Mesenchymal stem cell (in vitro differentiated cells and primary cell): ENCODE data around the gene CRHR2.
A peak's percentile ranks its signal among the peaks of the same experiment; 100 is the strongest.

Experiments
- DNase-seq: peaks from one replicate; pipeline ENCODE4 v3.0.0-alpha.2; 2013
- H2AFZ ChIP-seq: one replicate; pipeline ENCODE4 v1.6.1; 2013; ENCODE audit warnings: low read depth, mild to moderate bottlenecking, control low read depth, inconsistent platforms, low read length, moderate library complexity
- H2AK5ac ChIP-seq: 2 replicates; pipeline ENCODE4 v1.6.1; 2013; ENCODE audit warnings: low read length, moderate library complexity, mild to moderate bottlenecking, inconsistent platforms; ENCODE audit not compliant: severe bottlenecking
- H2BK120ac ChIP-seq: one replicate; pipeline ENCODE4 v1.6.1; 2013; ENCODE audit warnings: low read depth, mild to moderate bottlenecking, inconsistent platforms, low read length, moderate library complexity
- H2BK12ac ChIP-seq, 2 experiments: one replicate each; pipeline ENCODE4 v1.6.1; 2013; ENCODE audit warnings: inconsistent platforms in 2 of 2, low read length in 2 of 2, mild to moderate bottlenecking in 2 of 2, moderate library complexity in 2 of 2, control low read depth in 1 of 2
- H2BK15ac ChIP-seq: one replicate; pipeline ENCODE4 v1.6.1; 2013; ENCODE audit warnings: mild to moderate bottlenecking, low read depth, inconsistent platforms; ENCODE audit not compliant: poor library complexity, severe bottlenecking
- H2BK5ac ChIP-seq: 2 replicates; pipeline ENCODE4 v1.6.1; 2013; ENCODE audit warnings: low read depth, mild to moderate bottlenecking, low read length, control low read depth, inconsistent platforms; ENCODE audit not compliant: poor library complexity, severe bottlenecking
- H3K14ac ChIP-seq, 2 experiments: one replicate each; pipeline ENCODE4 v1.6.1; 2013; ENCODE audit warnings: inconsistent platforms in 2 of 2, low read length in 2 of 2, control low read depth in 1 of 2, mild to moderate bottlenecking in 1 of 2, moderate library complexity in 1 of 2
- H3K18ac ChIP-seq, 2 experiments: one replicate each; pipeline ENCODE4 v1.6.1; 2013; ENCODE audit warnings: inconsistent platforms in 2 of 2, low read length in 2 of 2, control low read depth in 1 of 2, low read depth in 1 of 2, mild to moderate bottlenecking in 1 of 2
- H3K23ac ChIP-seq, 2 experiments: one replicate each; pipeline ENCODE4 v1.6.1; 2013; ENCODE audit warnings: inconsistent platforms in 2 of 2, low read length in 2 of 2, mild to moderate bottlenecking in 2 of 2, moderate library complexity in 2 of 2, control low read depth in 1 of 2
- H3K27ac ChIP-seq: 2 replicates; pipeline ENCODE4 v1.5.1; 2013; ENCODE audit warnings: mild to moderate bottlenecking, moderate library complexity, low read length, control low read depth, inconsistent platforms; ENCODE audit not compliant: poor library complexity, severe bottlenecking
- H3K27me3 ChIP-seq, 2 experiments: 2 replicates each; pipeline versions ENCODE4 v1.6.1 to v1.7.0; 2013; ENCODE audit warnings: low read length in 2 of 2, mild to moderate bottlenecking in 2 of 2, moderate library complexity in 2 of 2, control low read depth in 1 of 2, inconsistent platforms in 1 of 2; ENCODE audit not compliant: control insufficient read depth in 1 of 2, insufficient read depth in 1 of 2
- H3K36me3 ChIP-seq, 2 experiments: 2 replicates each; pipeline versions ENCODE4 v1.6.1 to v1.7.0; 2013; ENCODE audit warnings: low read length in 2 of 2, control low read depth in 1 of 2, inconsistent platforms in 1 of 2, low read depth in 1 of 2, mild to moderate bottlenecking in 1 of 2; ENCODE audit not compliant: insufficient read depth in 2 of 2, control insufficient read depth in 1 of 2
- H3K4ac ChIP-seq, 2 experiments: one replicate each; pipeline ENCODE4 v1.6.1; 2013; ENCODE audit warnings: inconsistent platforms in 2 of 2, low read length in 2 of 2, mild to moderate bottlenecking in 2 of 2, moderate library complexity in 2 of 2, control low read depth in 1 of 2, low read depth in 1 of 2
- H3K4me1 ChIP-seq: 2 replicates; pipeline ENCODE4 v1.6.1; 2013; ENCODE audit warnings: low read depth, low read length, control low read depth; ENCODE audit not compliant: control insufficient read depth, insufficient read depth
- H3K4me2 ChIP-seq: 2 replicates; pipeline ENCODE4 v1.6.1; 2013; ENCODE audit warnings: low read length, mild to moderate bottlenecking, inconsistent platforms; ENCODE audit not compliant: poor library complexity, severe bottlenecking
- H3K4me3 ChIP-seq, 2 experiments: 2 replicates each; pipeline versions ENCODE4 v1.5.1 to v1.7.0; 2013; ENCODE audit warnings: low read length in 2 of 2, mild to moderate bottlenecking in 2 of 2, control low read depth in 1 of 2, low read depth in 1 of 2; ENCODE audit not compliant: insufficient read depth in 1 of 2
- H3K79me1 ChIP-seq: replicated peaks from 2 replicates; pipeline ENCODE4 v1.6.1; 2013; ENCODE audit warnings: mild to moderate bottlenecking, control low read depth, low read length, inconsistent platforms; ENCODE audit not compliant: poor library complexity, severe bottlenecking
- H3K9ac ChIP-seq: 2 replicates; pipeline ENCODE4 v1.7.0; 2013; ENCODE audit warnings: mild to moderate bottlenecking, low read length, moderate library complexity
- H3K9me3 ChIP-seq: 2 replicates; pipeline ENCODE4 v1.7.0; 2013; ENCODE audit warnings: mild to moderate bottlenecking, low read length; ENCODE audit not compliant: control insufficient read depth
- H4K8ac ChIP-seq: one replicate; pipeline ENCODE4 v1.6.1; 2013; ENCODE audit warnings: inconsistent platforms, mild to moderate bottlenecking, low read length, moderate library complexity
- H4K91ac ChIP-seq: one replicate; pipeline ENCODE4 v1.6.1; 2013; ENCODE audit warnings: mild to moderate bottlenecking, low read length, inconsistent platforms
- WGBS: methylation state at CpG from one replicate; pipeline ENCODE4 v1.1.7; 2013; ENCODE audit warnings: mixed read lengths; 5-methylcytosine and 5-hydroxymethylcytosine counted together

The CRHR2 gene

GRCh38 chr7:30671793-30672465 is 10.3 kb downstream of the CRHR2 start:
- H4K91ac ChIP-seq: no peak overlapping the region
- no peak overlapping the region for H4K8ac ChIP-seq
- H2AFZ ChIP-seq: no peak overlapping the region
- 16% methylated on average over 6 of the region's 6 CpGs for WGBS
- H3K9ac ChIP-seq: no peak overlapping the region
- peak; percentile 81 for DNase-seq
- no peaks in the 10 kb centered on the region for H3K79me1 ChIP-seq
- H3K9me3 ChIP-seq: no peaks in the 10 kb centered on the region
- peaks cover 55 to 74% of the 10 kb centered on the region in 2 experiments for H3K27me3 ChIP-seq
- no peak overlapping the region for H2AK5ac ChIP-seq
- no peak overlapping the region for H2BK120ac ChIP-seq
- H3K4ac ChIP-seq: no peak overlapping the region
- no peak overlapping the region for H2BK15ac ChIP-seq
- H3K36me3 ChIP-seq: no peaks in the 10 kb centered on the region
- H2BK5ac ChIP-seq: no peak overlapping the region
- H3K4me3 ChIP-seq: no peak overlapping the region
- no peak overlapping the region for H3K18ac ChIP-seq
- H2BK12ac ChIP-seq: no peak overlapping the region
- H3K27ac ChIP-seq: no peak overlapping the region
- H3K4me2 ChIP-seq: no peak overlapping the region
- H3K23ac ChIP-seq: no peak overlapping the region
- no peaks in the 10 kb centered on the region for H3K4me1 ChIP-seq
- no peak overlapping the region for H3K14ac ChIP-seq

GRCh38 chr7:30668102-30668501 is 14.2 kb downstream of the CRHR2 start:
- no peak overlapping the region for H3K4ac ChIP-seq
- H4K91ac ChIP-seq: no peak overlapping the region
- H2AFZ ChIP-seq: no peak overlapping the region
- no peak overlapping the region for H3K9ac ChIP-seq
- no peaks in the 10 kb centered on the region for H3K79me1 ChIP-seq
- no peak overlapping the region for H4K8ac ChIP-seq
- no peak overlapping the region for H3K27ac ChIP-seq
- DNase-seq: no peak
- no peaks in the 10 kb centered on the region for H3K4me1 ChIP-seq
- H3K36me3 ChIP-seq: no peaks in the 10 kb centered on the region
- H3K27me3 ChIP-seq: peaks cover 47 to 78% of the 10 kb centered on the region in 2 experiments
- no peak overlapping the region for H2BK120ac ChIP-seq
- H2AK5ac ChIP-seq: no peak overlapping the region
- H3K14ac ChIP-seq: no peak overlapping the region
- no peak overlapping the region for H2BK5ac ChIP-seq
- H3K23ac ChIP-seq: no peak overlapping the region
- no peak overlapping the region for H3K4me2 ChIP-seq
- no peak overlapping the region for H3K4me3 ChIP-seq
- H3K9me3 ChIP-seq: no peaks in the 10 kb centered on the region
- H2BK12ac ChIP-seq: no peak overlapping the region
- WGBS: 90% methylated on average over 4 of the region's 4 CpGs
- no peak overlapping the region for H2BK15ac ChIP-seq
- no peak overlapping the region for H3K18ac ChIP-seq

GRCh38 chr7:30667172-30667571 is 15.1 kb downstream of the CRHR2 start:
- H3K9me3 ChIP-seq: no peaks in the 10 kb centered on the region
- no peak overlapping the region for H4K8ac ChIP-seq
- no peak overlapping the region for H2AFZ ChIP-seq
- no peak overlapping the region for H2BK120ac ChIP-seq
- H2BK12ac ChIP-seq: no peak overlapping the region
- H3K27ac ChIP-seq: no peak overlapping the region
- no peak overlapping the region for H3K14ac ChIP-seq
- H3K36me3 ChIP-seq: no peaks in the 10 kb centered on the region
- H3K23ac ChIP-seq: no peak overlapping the region
- WGBS: 80% methylated on average over 3 of the region's 3 CpGs
- no peak for DNase-seq
- no peak overlapping the region for H3K9ac ChIP-seq
- peaks cover 53 to 82% of the 10 kb centered on the region in 2 experiments for H3K27me3 ChIP-seq
- no peak overlapping the region for H4K91ac ChIP-seq
- H3K4me2 ChIP-seq: no peak overlapping the region
- H2AK5ac ChIP-seq: no peak overlapping the region
- no peaks in the 10 kb centered on the region for H3K79me1 ChIP-seq
- H3K4ac ChIP-seq: no peak overlapping the region
- no peak overlapping the region for H2BK5ac ChIP-seq
- H3K18ac ChIP-seq: no peak overlapping the region
- H2BK15ac ChIP-seq: no peak overlapping the region
- no peak overlapping the region for H3K4me3 ChIP-seq
- no peaks in the 10 kb centered on the region for H3K4me1 ChIP-seq

- Histone ChIP-seq H2BK120ac (no peak overlapping the region), H2AFZ (no peak overlapping the region), H4K91ac (no peak overlapping the region), H3K23ac (no peak overlapping the region), H3K18ac (no peak overlapping the region), H3K27me3 (peaks cover 65 to 94% of the 10 kb centered on the region in 2 experiments), H3K4ac (no peak overlapping the region), H2BK12ac (no peak overlapping the region), H3K4me3 (no peak overlapping the region), H3K4me2 (no peak overlapping the region), H3K27ac (no peak overlapping the region), H4K8ac (no peak overlapping the region), H3K4me1 (no peaks in the 10 kb centered on the region), H3K9me3 (no peaks in the 10 kb centered on the region), H2AK5ac (no peak overlapping the region), H3K79me1 (no peaks in the 10 kb centered on the region), H3K36me3 (no peaks in the 10 kb centered on the region), H2BK15ac (no peak overlapping the region), H2BK5ac (no peak overlapping the region), H3K9ac (no peak overlapping the region), H3K14ac (no peak overlapping the region)
- 83% methylated on average over 11 of the region's 11 CpGs for WGBS
- no peak for DNase-seq
Measured at GRCh38 chr7:30665449-30665848, 16.8 kb downstream of the CRHR2 start.
